HG03159 (cell line): ENCODE measurements around the gene ZFP36L2.

Experiments
- ATAC-seq: cut with Tn5 transposase; IDR thresholded peaks from one replicate; pipeline ENCODE4 v1.9.1; 2021; ENCODE audit warnings: mild to moderate bottlenecking, moderate library complexity; ENCODE audit not compliant: unreplicated experiment

The ZFP36L2 gene

GRCh38 chr2:43188561-43189386, 37.6 kb downstream of the ZFP36L2 start:
- ATAC-seq, result no peak

GRCh38 chr2:43186679-43187374, 39.6 kb downstream of the ZFP36L2 start:
- ATAC-seq, result no peak

GRCh38 chr2:43186321-43186678, 40.1 kb downstream of the ZFP36L2 start:
- ATAC-seq, result no peak

- ATAC-seq, result no peak
Measured at GRCh38 chr2:43185146-43185545, 41.3 kb downstream of the ZFP36L2 start.

DNA sequence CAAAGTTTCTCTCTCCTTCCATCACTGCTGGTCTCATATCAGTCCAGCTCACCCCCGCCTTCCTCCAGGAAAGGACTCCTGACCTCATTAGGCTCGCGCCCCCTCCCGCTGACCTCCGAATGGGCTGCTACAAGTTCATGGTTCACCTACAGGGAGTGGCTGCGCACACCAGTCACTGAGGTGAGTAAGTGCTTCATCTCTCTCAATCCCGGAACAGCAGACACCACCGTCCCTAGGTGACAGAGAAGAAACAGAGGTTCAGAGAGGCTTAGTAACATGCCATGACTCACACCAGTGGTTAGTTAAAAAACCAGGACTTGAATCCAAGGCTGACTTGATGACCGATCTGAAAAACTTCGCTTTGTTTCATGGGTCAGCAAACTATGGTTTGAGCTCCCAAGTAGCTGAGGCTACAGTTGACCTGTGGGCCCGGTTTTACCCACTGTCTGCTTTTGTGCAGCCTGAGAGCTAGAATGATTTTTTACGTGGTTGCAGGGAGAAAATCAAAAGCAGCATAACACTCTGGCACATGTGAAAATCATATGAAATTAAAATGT, 42.0 kb downstream of the ZFP36L2 start:
- no peak for ATAC-seq

DNA sequence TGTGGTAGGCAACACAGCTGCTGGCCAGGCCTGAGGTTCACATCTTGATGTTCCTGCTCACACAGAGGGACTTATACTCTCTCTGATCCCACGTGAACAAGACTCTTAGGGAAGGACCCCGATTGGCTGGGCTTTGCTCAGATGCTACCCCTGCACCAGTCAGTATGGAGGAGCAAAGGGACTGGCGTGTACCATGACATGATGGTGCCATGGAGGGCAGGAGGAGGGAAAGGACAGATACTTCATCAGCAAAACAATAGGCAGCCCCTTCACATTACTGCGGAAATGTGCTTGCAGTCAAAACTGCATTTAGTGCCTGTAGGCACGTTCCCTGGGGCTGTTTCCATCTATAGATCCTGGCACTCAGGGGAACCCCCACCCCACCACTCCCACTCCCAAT, 42.7 kb downstream of the ZFP36L2 start:
- ATAC-seq, result no peak

DNA sequence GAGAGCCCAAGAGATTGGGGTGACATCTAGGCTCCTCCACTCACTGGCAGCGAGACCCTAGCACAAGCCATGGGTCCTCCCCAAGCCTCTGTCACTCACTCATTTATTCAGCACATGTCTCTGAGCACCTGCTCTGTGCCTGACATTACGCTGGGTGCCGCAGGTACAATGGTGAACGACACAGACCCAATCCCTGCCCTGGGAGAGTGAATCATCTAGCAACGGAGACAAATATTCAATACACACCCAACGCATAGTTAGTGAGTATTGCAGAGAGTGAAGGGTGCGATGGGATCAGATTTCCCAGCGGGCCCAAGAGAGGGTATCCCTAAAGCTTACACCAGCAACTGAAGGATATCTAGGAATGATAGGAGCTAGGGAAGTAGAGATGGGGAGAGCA, 45.5 kb downstream of the ZFP36L2 start:
- no peak for ATAC-seq

GRCh38 chr2:43179942-43180341, 46.5 kb downstream of the ZFP36L2 start:
- ATAC-seq, result no peak

DNA sequence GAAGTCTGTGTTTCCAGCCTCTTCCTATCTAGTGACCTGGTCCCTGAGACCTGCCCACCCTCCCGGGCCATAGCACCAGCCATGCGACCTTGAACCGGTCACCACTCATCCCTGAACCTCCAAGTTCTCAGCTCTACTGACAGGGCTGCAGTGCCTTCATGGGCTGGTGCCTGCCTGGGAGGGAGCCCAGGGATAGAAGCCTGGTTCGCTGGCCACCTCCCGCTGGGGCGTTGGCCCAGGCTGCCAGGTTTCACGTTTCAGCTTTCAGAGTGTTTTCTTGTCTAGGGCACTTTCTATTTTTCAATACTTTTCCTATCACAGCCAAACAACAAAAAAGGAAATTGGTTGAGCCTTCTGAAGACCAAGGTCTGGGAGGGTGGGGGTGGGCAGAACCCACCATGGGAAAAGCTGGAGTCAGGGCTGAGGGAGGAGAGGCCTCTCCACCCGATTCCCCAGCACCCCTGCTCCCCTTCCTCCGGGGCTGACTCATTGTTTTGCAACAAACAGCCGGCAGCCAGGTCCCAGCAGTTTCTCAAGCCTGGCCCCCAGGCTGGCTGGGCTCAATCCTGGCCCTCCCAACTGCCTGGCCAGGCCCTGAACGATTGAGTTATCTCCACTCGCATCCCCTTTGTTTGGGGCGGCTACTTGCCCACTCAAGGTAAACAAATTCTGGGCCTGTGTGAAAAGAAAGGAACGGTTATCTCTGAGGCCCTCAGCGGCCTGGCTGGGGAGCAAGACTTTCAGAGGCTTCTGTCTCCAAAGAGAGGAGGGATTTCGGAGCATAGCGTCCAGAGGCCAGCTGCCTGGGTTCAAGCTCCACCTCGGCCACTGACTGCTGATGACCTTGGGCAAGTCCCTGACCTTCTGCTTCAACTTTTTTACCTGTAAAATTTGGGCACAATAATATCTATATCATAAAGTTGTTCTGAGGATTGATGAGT, 47.5 kb downstream of the ZFP36L2 start:
- ATAC-seq, result no peak

- no peak for ATAC-seq
Measured at GRCh38 chr2:43178055-43178598, 48.3 kb downstream of the ZFP36L2 start.

GRCh38 chr2:43176449-43176848, 50.0 kb downstream of the ZFP36L2 start:
- no peak for ATAC-seq

DNA sequence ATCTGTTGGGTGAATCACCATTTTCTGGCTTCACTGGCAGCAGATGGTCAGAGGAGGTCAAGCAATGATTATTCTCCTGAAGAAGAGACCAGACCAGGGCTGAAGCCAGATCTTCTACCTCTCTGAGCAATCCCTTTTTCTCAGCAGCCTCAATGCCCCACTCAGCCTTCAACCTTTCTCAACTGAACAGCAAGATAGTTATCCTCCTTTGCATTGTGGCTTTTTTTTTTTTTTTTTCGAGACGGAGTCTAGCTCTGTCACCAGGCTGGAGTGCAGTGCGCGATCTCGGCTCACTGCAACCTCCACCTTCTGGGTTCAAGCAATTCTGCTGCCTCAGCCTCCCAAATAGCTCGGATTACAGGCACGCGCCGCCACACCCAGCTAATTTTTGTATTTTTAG, 50.5 kb downstream of the ZFP36L2 start:
- no peak for ATAC-seq

DNA sequence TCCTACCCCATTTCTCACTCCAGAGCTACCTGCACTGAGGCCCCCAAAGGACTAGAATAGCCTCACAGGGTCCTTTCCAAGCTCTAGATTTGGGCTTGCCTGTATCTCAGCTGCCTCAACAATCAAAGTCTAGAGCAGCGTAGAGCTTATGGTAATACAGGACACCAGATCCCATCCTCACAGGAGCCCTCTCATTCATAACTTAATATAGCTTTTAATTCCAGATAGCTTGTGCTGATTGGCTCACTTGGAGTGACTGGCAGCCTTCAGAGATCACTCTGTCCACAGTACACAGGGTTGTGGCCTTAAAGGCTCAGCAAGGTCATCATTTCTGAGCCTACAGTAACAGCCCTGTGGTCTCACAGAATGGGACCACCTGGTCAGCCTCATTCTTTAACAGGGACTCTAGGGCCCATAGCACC, 51.4 kb downstream of the ZFP36L2 start:
- no peak for ATAC-seq

DNA sequence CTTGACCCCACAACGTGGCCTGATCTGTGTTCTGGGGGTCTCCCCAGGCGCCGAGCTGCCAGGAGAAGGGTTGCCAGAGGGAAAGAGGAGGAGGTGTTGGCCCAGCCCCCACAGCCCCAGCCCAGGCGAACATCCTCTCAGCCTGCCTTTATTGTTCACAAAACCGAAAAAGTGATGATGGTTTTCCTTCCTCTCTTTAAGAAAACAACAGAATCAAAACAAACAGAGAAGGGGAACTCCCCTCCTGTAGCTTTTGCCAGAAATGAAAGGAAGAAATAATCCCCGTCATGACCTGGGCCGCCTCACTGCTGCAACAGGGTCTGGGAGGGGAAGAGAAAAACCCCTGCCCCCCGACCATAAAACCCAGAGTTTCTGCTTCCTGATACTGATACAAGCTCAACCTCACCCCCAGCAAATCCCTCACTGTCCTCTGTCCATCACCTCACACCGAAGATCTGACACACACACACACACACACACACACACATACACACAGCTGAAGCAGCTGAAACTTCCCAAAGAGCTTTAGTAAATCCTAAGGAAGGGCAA, 52.0 kb downstream of the ZFP36L2 start:
- peak; percentile 74 for ATAC-seq
